ENCODE data around the gene ASPDH. TPM values are rescaled to one million over a fixed set of nuclear protein-coding genes. Genes with fewer than 3 reads are reported as not detected.

ASPDH gene
- total RNA-seq, 1 experiment from 2014 or later = not detected

DNA sequence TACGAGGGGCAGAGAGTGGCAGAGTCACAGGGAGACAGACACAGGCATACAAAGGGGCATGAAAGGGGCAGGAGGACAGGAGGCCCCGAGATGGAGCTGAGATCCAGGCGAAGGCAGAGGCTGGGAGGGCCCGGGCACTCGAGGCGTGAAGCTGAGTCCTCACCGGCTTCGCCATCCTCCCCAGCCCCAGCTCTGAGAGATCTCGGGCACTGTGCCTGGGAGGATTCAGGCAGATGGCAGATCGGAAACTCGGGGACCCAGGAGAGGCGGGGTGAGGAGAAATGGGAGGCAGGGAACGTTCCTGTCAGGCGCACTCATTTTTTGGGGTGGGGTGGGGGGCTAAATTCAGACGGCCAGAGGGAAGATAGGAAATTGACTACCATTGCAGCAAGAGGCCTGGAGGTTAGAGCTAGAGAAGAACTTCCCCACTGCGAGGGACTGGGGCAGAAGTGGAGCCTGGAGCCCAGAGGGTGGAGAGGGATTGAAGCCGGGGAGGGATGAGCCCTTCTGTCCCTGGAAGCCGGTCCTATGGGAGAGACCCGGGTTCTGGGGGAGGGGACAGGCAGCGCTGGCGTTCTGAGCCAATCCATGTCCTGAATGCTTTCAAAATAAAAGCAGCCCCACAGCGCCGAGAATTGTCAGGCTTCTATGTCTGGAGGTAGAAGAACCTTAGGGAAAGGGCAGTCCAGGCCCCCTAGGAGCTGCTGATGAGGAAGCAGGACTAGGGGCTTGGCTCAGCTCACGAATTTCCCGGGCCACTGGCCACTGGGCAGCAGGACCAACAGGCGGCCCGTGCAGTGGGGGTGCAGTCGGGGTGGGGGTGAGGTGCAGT, 42.0 kb upstream of the ASPDH start:
- no peaks in the 10 kb centered on the region for H3K36me3 ChIP-seq (ENCODE audit: control insufficient read depth, insufficient read depth, low read length)
- H3K4me1 ChIP-seq = peaks cover 11% of the 10 kb centered on the region
- H3K27me3 ChIP-seq (replicated peaks; ENCODE audit: control insufficient read depth, insufficient read depth, low read length) = no peaks in the 10 kb centered on the region; the same call in 1 of the 2 replicates
- Mint-ChIP-seq H3K27me3 (ENCODE audit: insufficient read depth, unreplicated experiment) (peaks cover 20% of the 10 kb centered on the region), H3K27ac (ENCODE audit: unreplicated experiment) (no peak overlapping the region), H3K4me1 (ENCODE audit: low read depth, unreplicated experiment) (peaks cover 6% of the 10 kb centered on the region), H3K9me3 (ENCODE audit: unreplicated experiment) (no peaks in the 10 kb centered on the region), H3K36me3 (ENCODE audit: insufficient read depth, unreplicated experiment) (no peaks in the 10 kb centered on the region), H3K4me3 (ENCODE audit: unreplicated experiment) (peak overlapping the region; percentile 75)
- ChIA-PET CTCF (interaction anchor here (0.5 to 2.5 kb wide), 26 partner anchors 8 to 960 kb away, joined by 3 to 25 read pairs (median 4); partner anchors contain the start of genes GPR32, JOSD2 and POLD1), POLR2A (no interaction called here)
- intact Hi-C loops (cut with micrococcal nuclease; ENCODE audit: unreplicated experiment) = loop anchor here (1.0 to 2.0 kb wide), 2 partner anchors 18 to 187 kb away; no protein-coding TSS in a partner anchor
- DNase-seq = peak; percentile 45 to 70
- BruUV-seq (replicated peaks) = no TSS peak
- H3K4me3 ChIP-seq (ENCODE audit: low read depth, low read length) = peak overlapping the region; percentile 45
- no peak for TF ChIP-seq CTCF (IDR thresholded peaks at IDR 0.05; ENCODE audit: insufficient read depth in 1 of 2, low read depth in 1 of 2, low read length in 1 of 2, severe bottlenecking in 1 of 2, unreplicated experiment in 1 of 2)
- no peaks in the 10 kb centered on the region for H3K9me3 ChIP-seq

- H3K36me3 Mint-ChIP-seq (ENCODE audit: insufficient read depth, unreplicated experiment) = no peaks in the 10 kb centered on the region
- Histone ChIP-seq H3K27me3 (replicated peaks; ENCODE audit: control insufficient read depth, insufficient read depth, low read length) (no peaks in the 10 kb centered on the region; the same call in 1 of the 2 replicates), H3K36me3 (ENCODE audit: control insufficient read depth, insufficient read depth, low read length) (no peaks in the 10 kb centered on the region), H3K9me3 (no peaks in the 10 kb centered on the region), H3K4me3 (ENCODE audit: low read depth, low read length) (no peak overlapping the region), H3K4me1 (peaks cover 11% of the 10 kb centered on the region)
- peaks cover 26% of the 10 kb centered on the region for H3K27me3 Mint-ChIP-seq (ENCODE audit: insufficient read depth, unreplicated experiment)
- TF ChIP-seq CTCF (IDR thresholded peaks at IDR 0.05; ENCODE audit: insufficient read depth in 1 of 2, low read depth in 1 of 2, low read length in 1 of 2, severe bottlenecking in 1 of 2, unreplicated experiment in 1 of 2) = no peak
- no peak for DNase-seq
- H3K4me3 Mint-ChIP-seq (ENCODE audit: unreplicated experiment) = peak overlapping the region; percentile 75
- H3K9me3 Mint-ChIP-seq (ENCODE audit: unreplicated experiment) = no peaks in the 10 kb centered on the region
- H3K27ac Mint-ChIP-seq (ENCODE audit: unreplicated experiment) = no peak overlapping the region
- CTCF ChIA-PET = interaction anchor here (1.8 to 2.5 kb wide), 2 partner anchors 17 kb away, joined by 11 to 25 read pairs; no protein-coding TSS in a partner anchor
- BruUV-seq (replicated peaks) = no TSS peak
- POLR2A ChIA-PET = no interaction called here
- intact Hi-C loops (cut with micrococcal nuclease; ENCODE audit: unreplicated experiment) = no loop called here
- H3K4me1 Mint-ChIP-seq (ENCODE audit: low read depth, unreplicated experiment) = peaks cover 6% of the 10 kb centered on the region
Measured at GRCh38 chr19:50555033-50555432, 41.3 kb upstream of the ASPDH start.

DNA sequence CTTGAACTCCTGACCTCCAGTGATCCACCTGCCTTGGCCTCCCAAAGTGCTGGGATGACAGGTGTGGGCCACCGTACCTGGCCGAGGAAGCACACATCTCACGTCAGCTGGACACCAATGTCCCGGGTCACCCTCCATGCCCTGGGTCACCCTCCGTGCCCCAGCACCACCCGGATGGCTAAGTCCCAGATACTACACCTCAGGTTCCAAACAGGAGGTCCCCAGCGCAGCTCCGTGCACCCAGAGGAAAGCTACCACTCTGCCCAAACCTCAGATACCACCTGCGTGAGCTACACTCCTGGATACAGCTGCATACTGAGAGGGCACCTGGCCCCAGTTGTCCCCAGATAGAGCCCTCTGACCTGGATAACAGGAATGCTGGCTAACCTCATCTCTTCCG, 40.5 kb upstream of the ASPDH start:
- peaks cover 29% of the 10 kb centered on the region for H3K27me3 Mint-ChIP-seq (ENCODE audit: insufficient read depth, unreplicated experiment)
- no peak overlapping the region for H3K27ac Mint-ChIP-seq (ENCODE audit: unreplicated experiment)
- H3K36me3 Mint-ChIP-seq (ENCODE audit: insufficient read depth, unreplicated experiment) = no peaks in the 10 kb centered on the region
- Histone ChIP-seq H3K9me3 (no peaks in the 10 kb centered on the region), H3K27me3 (replicated peaks; ENCODE audit: control insufficient read depth, insufficient read depth, low read length) (no peaks in the 10 kb centered on the region; the same call in 1 of the 2 replicates), H3K4me1 (peaks cover 11% of the 10 kb centered on the region), H3K4me3 (ENCODE audit: low read depth, low read length) (no peak overlapping the region), H3K36me3 (ENCODE audit: control insufficient read depth, insufficient read depth, low read length) (no peaks in the 10 kb centered on the region)
- no peak for DNase-seq
- H3K4me1 Mint-ChIP-seq (ENCODE audit: low read depth, unreplicated experiment) = peaks cover 6% of the 10 kb centered on the region
- no peak for TF ChIP-seq CTCF (IDR thresholded peaks at IDR 0.05; ENCODE audit: insufficient read depth in 1 of 2, low read depth in 1 of 2, low read length in 1 of 2, severe bottlenecking in 1 of 2, unreplicated experiment in 1 of 2)
- intact Hi-C loops (cut with micrococcal nuclease; ENCODE audit: unreplicated experiment) = no loop called here
- ChIA-PET POLR2A (no interaction called here), CTCF (no interaction called here)
- no peak overlapping the region for H3K4me3 Mint-ChIP-seq (ENCODE audit: unreplicated experiment)
- no TSS peak for BruUV-seq (replicated peaks)
- no peaks in the 10 kb centered on the region for H3K9me3 Mint-ChIP-seq (ENCODE audit: unreplicated experiment)
